DMS 273 (cell line): ENCODE measurements around the gene FDPS.

Source experiments
- DNase-seq: peaks from one replicate; lab custom pipeline; 2025; ENCODE audit not compliant: unreplicated experiment; lab: John Stamatoyannopoulos, UW

Gene FDPS

GRCh38 chr1:155352631-155353030 lies 44.0 kb downstream of the FDPS start:
- no peak for DNase-seq

- no peak for DNase-seq
These were observed 51.4 kb downstream of the FDPS start for GRCh38 chr1:155360051-155360450.
